HEK293 (cell line): Measurements from ENCODE around the gene NPRL2.

Experiments
- KLF10 ChIP-seq: fragments of 450-650 bp; IDR thresholded peaks from 2 replicates; pipeline ENCODE4 v1.5.1; 2018; ENCODE audit warnings: missing biosample characterization, mild to moderate bottlenecking, missing genetic modification characterization
- PBX3 ChIP-seq: sonication (generic); formaldehyde crosslinking; IDR thresholded peaks from 2 replicates; pipeline ENCODE4 v1.8.1; 2022; ENCODE audit warnings: mild to moderate bottlenecking, moderate library complexity, missing genetic modification reagents
- REPIN1 ChIP-seq: fragments of 450-650 bp; formaldehyde crosslinking; IDR thresholded peaks from 2 replicates; pipeline ENCODE4 v1.5.1; 2017; ENCODE audit warnings: missing biosample characterization, missing genetic modification characterization, low read depth
- TCF7L2 ChIP-seq: IDR thresholded peaks from 2 replicates; pipeline ENCODE4 v1.6.1; 2011; ENCODE audit warnings: low read depth, mild to moderate bottlenecking, inconsistent platforms, low read length, moderate library complexity, borderline replicate concordance
- ZEB2 ChIP-seq: fragments of 450-650 bp; formaldehyde crosslinking; IDR thresholded peaks from 2 replicates; pipeline ENCODE4 v1.5.1; 2016; ENCODE audit warnings: missing biosample characterization, missing genetic modification characterization
- ZNF175 ChIP-seq: fragments of 450-650 bp; formaldehyde crosslinking; IDR thresholded peaks from 2 replicates; pipeline ENCODE4 v1.5.1; 2016; ENCODE audit warnings: missing biosample characterization, missing genetic modification characterization
- ZNF266 ChIP-seq: fragments of 450-650 bp; formaldehyde crosslinking; IDR thresholded peaks from 2 replicates; pipeline ENCODE4 v1.5.1; 2016; ENCODE audit warnings: missing biosample characterization, missing genetic modification characterization, low read depth
- ZNF274 ChIP-seq, 2 experiments: fragments of 200-500 bp in 1 of 2; fragments of 450-650 bp in 1 of 2; sonication (Bioruptor generic) in 1 of 2; formaldehyde crosslinking in 1 of 2; IDR thresholded peaks; 2 replicates each; pipeline versions ENCODE4 v1.5.1 to v1.6.1; 2014 to 2016; ENCODE audit warnings: borderline replicate concordance in 1 of 2, inconsistent platforms in 1 of 2, low read length in 1 of 2, missing biosample characterization in 1 of 2, missing genetic modification characterization in 1 of 2
- ZNF302 ChIP-seq: fragments of 450-650 bp; formaldehyde crosslinking; IDR thresholded peaks from 2 replicates; pipeline ENCODE4 v1.5.1; 2016; ENCODE audit warnings: missing biosample characterization, missing genetic modification characterization, low read depth
- ZNF747 ChIP-seq: fragments of 450-650 bp; formaldehyde crosslinking; IDR thresholded peaks from 2 replicates; pipeline ENCODE4 v1.5.1; 2016; ENCODE audit warnings: missing biosample characterization, missing genetic modification characterization
- ZNF76 ChIP-seq: fragments of 450-650 bp; formaldehyde crosslinking; IDR thresholded peaks from 2 replicates; pipeline ENCODE4; 2016; ENCODE audit warnings: low read depth, missing biosample characterization, missing genetic modification characterization, borderline replicate concordance
- TF ChIP-seq, protein P1 (sequence below): fragments of 450-650 bp; formaldehyde crosslinking; IDR thresholded peaks from 2 replicates; pipeline ENCODE4 v1.5.1; 2016; ENCODE audit warnings: missing biosample characterization, missing genetic modification characterization

- no peak for TF ChIP-seq ZNF274 (IDR thresholded peaks at IDR 0.05; ENCODE audit: low read length)
- TF ChIP-seq ZNF274 (tag by site-specific recombination; IDR thresholded peaks at IDR 0.05; ENCODE audit: borderline replicate concordance), result no peak
- TF ChIP-seq, protein P1, sequence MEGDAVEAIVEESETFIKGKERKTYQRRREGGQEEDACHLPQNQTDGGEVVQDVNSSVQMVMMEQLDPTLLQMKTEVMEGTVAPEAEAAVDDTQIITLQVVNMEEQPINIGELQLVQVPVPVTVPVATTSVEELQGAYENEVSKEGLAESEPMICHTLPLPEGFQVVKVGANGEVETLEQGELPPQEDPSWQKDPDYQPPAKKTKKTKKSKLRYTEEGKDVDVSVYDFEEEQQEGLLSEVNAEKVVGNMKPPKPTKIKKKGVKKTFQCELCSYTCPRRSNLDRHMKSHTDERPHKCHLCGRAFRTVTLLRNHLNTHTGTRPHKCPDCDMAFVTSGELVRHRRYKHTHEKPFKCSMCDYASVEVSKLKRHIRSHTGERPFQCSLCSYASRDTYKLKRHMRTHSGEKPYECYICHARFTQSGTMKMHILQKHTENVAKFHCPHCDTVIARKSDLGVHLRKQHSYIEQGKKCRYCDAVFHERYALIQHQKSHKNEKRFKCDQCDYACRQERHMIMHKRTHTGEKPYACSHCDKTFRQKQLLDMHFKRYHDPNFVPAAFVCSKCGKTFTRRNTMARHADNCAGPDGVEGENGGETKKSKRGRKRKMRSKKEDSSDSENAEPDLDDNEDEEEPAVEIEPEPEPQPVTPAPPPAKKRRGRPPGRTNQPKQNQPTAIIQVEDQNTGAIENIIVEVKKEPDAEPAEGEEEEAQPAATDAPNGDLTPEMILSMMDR (tag by site-specific recombination), result no peak
- TF ChIP-seq TCF7L2, result no peak
- no peak for TF ChIP-seq ZNF302 (tag by site-specific recombination)
- TF ChIP-seq ZNF76, result no peak
- TF ChIP-seq PBX3 (CRISPR knock-in tag), result no peak
- no peak for TF ChIP-seq KLF10 (tag by site-specific recombination)
- no peak for TF ChIP-seq REPIN1
- no peak for TF ChIP-seq ZNF266 (tag by site-specific recombination)
- no peak for TF ChIP-seq ZEB2 (tag by site-specific recombination)
- no peak for TF ChIP-seq ZNF175 (tag by site-specific recombination)
- no peak for TF ChIP-seq ZNF747 (tag by site-specific recombination)
Measured at GRCh38 chr3:50395070-50395860, 44.7 kb upstream of the NPRL2 start.
